ENCODE results near the gene DTD2. TPM values are rescaled to one million over a fixed set of nuclear protein-coding genes. Genes with fewer than 3 reads are reported as not detected.

DTD2 gene
- total and polyA plus RNA-seq, 2 of the 4 experiments (the other 2 are of a cell fraction): 16.9 to 24.9 TPM

- no peak overlapping the region for H2AK5ac ChIP-seq (ENCODE audit: low read depth, low read length)
- ChIA-PET POLR2A (ENCODE audit: unreplicated experiment) (no interaction called here), CTCF (no interaction called here)
- no peak for DNase-seq
- no peak for ATAC-seq (ENCODE audit: low read depth)
- H3K36me3 ChIP-seq (ENCODE audit: control insufficient read depth, insufficient read depth, low read length): no peaks in the 10 kb centered on the region
- dilution Hi-C loops (cut with HindIII; ENCODE audit: low sequenced_read_pairs, unreplicated experiment): no loop called here
- intact Hi-C loops (cut with micrococcal nuclease): no loop called here
- H3K4ac ChIP-seq (ENCODE audit: low read depth, low read length): no peak overlapping the region
- no peak overlapping the region for H3K9ac ChIP-seq (ENCODE audit: low read depth, low read length)
- no peak overlapping the region for H3K56ac ChIP-seq (ENCODE audit: extremely low read depth, insufficient read depth, low read length)
- no peaks in the 10 kb centered on the region for H4K20me1 ChIP-seq (ENCODE audit: insufficient read depth, low read length)
- no peak overlapping the region for H3K27ac ChIP-seq (ENCODE audit: insufficient read depth, low read length)
- H3K18ac ChIP-seq (ENCODE audit: low read depth, low read length): no peak overlapping the region
- no peak overlapping the region for H3K14ac ChIP-seq (replicated peaks; ENCODE audit: low read depth, low read length)
- no peak overlapping the region for H3K4me3 ChIP-seq (ENCODE audit: insufficient read depth, low read depth, low read length)
- no peak overlapping the region for H4K8ac ChIP-seq (ENCODE audit: low read depth in 2 of 2, low read length in 2 of 2)
- no peak overlapping the region for H3K4me2 ChIP-seq (ENCODE audit: low read depth, low read length)
- H3K4me1 ChIP-seq (ENCODE audit: control insufficient read depth, insufficient read depth, low read length): no peaks in the 10 kb centered on the region
- no peak overlapping the region for H3K23ac ChIP-seq (ENCODE audit: low read depth, low read length)
- no peak overlapping the region for H2AFZ ChIP-seq (replicated peaks; ENCODE audit: low read length, poor library complexity)
- no peak overlapping the region for H2BK5ac ChIP-seq (ENCODE audit: low read depth, low read length, poor library complexity, severe bottlenecking)
- no peak overlapping the region for H4K91ac ChIP-seq (ENCODE audit: insufficient read depth, low read depth, low read length)
- WGBS, 2 experiments (ENCODE audit: extremely low coverage in 2 of 2, insufficient read length in 1 of 2): no CpG with 5 or more reads among the region's 6 CpGs
- BruUV-seq (replicated peaks): no TSS peak
- H2BK20ac ChIP-seq (ENCODE audit: low read depth, low read length): no peak overlapping the region
- no peaks in the 10 kb centered on the region for H3K79me1 ChIP-seq (ENCODE audit: low read depth in 1 of 2, low read length in 2 of 2)
- H3K9me1 ChIP-seq (ENCODE audit: insufficient read depth, low read length): no peaks in the 10 kb centered on the region
- H2BK120ac ChIP-seq (ENCODE audit: low read depth, low read length): no peak overlapping the region
- H3K9me3 ChIP-seq (ENCODE audit: control insufficient read depth, insufficient read depth, low read length): no peaks in the 10 kb centered on the region
- no peak overlapping the region for H2AK9ac ChIP-seq (replicated peaks; ENCODE audit: low read depth, low read length, poor library complexity)
- peaks cover 7% of the 10 kb centered on the region; the same call in 1 of the 2 replicates for H3K27me3 ChIP-seq (ENCODE audit: control insufficient read depth, insufficient read depth, low read length)
- in situ Hi-C loops (cut with MboI; ENCODE audit: low sequenced_read_pairs): no loop called here
- no peak for TF ChIP-seq USF2 (IDR thresholded peaks at IDR 0.05; ENCODE audit: low read depth, low read length)
- no peak for TF ChIP-seq CTCF (conservative IDR thresholded peaks at IDR 0.05; ENCODE audit: low read depth, low read length)
- no peak for TF ChIP-seq MAFK (IDR thresholded peaks at IDR 0.05; ENCODE audit: low read depth, low read length)
- TF ChIP-seq MXI1 (IDR thresholded peaks at IDR 0.05; ENCODE audit: borderline replicate concordance, low read depth, low read length): no peak
- no peak for TF ChIP-seq POLR2A (IDR thresholded peaks at IDR 0.05; ENCODE audit: low read depth, low read length)
- no peak for TF ChIP-seq MAZ (IDR thresholded peaks at IDR 0.05; ENCODE audit: borderline replicate concordance, low read depth, low read length)
- TF ChIP-seq SMC3 (IDR thresholded peaks at IDR 0.05; ENCODE audit: low read depth, low read length): no peak
- no peak for TF ChIP-seq FOS (IDR thresholded peaks at IDR 0.05; ENCODE audit: low read depth, low read length)
- no peak for TF ChIP-seq NFE2L2 (IDR thresholded peaks at IDR 0.05; ENCODE audit: low read depth, low read length)
- TF ChIP-seq ELK1 (IDR thresholded peaks at IDR 0.05; ENCODE audit: borderline replicate concordance, low read depth, low read length): no peak
- TF ChIP-seq RAD21 (IDR thresholded peaks at IDR 0.05; ENCODE audit: low read length): no peak
- no peak for TF ChIP-seq RCOR1 (IDR thresholded peaks at IDR 0.05; ENCODE audit: insufficient replicate concordance, low read length)
- no peak for TF ChIP-seq BHLHE40 (IDR thresholded peaks at IDR 0.05; ENCODE audit: low read depth, low read length)
- no peak for TF ChIP-seq CHD1 (IDR thresholded peaks at IDR 0.05; ENCODE audit: low read depth, low read length)
- no peak overlapping the region for H2BK15ac ChIP-seq (ENCODE audit: low read depth, low read length)
- H4K5ac ChIP-seq (ENCODE audit: low read depth, low read length): no peak overlapping the region
Measured at GRCh38 chr14:31477248-31477647, 19.9 kb upstream of the DTD2 start.
